ENCODE data around the gene ROBO3. TPM values are rescaled to one million over a fixed set of nuclear protein-coding genes. Genes with fewer than 3 reads are reported as not detected.

ROBO3 gene
- total RNA-seq, 1 donor from 2014 or later: 40.0 TPM

DNA sequence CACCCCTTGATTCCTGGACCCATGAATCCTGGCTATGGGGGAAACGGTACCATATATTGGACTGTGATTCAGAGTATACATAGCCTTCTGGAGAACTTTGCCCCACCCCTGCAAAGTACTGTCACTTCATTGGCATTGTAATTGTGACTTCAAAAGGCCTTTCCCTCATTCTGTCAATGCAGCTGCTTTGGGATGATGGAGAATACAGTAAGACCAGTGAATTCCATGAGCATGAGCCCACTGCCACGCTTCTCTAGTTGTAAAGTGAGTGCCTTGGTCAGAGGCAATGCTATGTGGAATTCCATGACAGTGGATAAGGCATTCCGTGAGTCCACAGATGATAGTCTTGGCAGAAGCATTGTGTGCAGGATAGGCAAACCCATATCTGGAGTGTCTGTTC is 39.4 kb upstream of the ROBO3 start:
- Mint-ChIP-seq H3K4me1 (ENCODE audit: unreplicated experiment) (no peaks in the 10 kb centered on the region), H3K4me3 (ENCODE audit: unreplicated experiment) (no peak overlapping the region), H3K27me3 (ENCODE audit: unreplicated experiment) (peaks cover 2% of the 10 kb centered on the region), H3K9me3 (ENCODE audit: unreplicated experiment) (no peaks in the 10 kb centered on the region), H3K27ac (ENCODE audit: unreplicated experiment) (no peak overlapping the region), H3K36me3 (ENCODE audit: low read depth, unreplicated experiment) (no peaks in the 10 kb centered on the region)
- no peak for DNase-seq (ENCODE audit: low spot score)
- TF ChIP-seq, protein P1, sequence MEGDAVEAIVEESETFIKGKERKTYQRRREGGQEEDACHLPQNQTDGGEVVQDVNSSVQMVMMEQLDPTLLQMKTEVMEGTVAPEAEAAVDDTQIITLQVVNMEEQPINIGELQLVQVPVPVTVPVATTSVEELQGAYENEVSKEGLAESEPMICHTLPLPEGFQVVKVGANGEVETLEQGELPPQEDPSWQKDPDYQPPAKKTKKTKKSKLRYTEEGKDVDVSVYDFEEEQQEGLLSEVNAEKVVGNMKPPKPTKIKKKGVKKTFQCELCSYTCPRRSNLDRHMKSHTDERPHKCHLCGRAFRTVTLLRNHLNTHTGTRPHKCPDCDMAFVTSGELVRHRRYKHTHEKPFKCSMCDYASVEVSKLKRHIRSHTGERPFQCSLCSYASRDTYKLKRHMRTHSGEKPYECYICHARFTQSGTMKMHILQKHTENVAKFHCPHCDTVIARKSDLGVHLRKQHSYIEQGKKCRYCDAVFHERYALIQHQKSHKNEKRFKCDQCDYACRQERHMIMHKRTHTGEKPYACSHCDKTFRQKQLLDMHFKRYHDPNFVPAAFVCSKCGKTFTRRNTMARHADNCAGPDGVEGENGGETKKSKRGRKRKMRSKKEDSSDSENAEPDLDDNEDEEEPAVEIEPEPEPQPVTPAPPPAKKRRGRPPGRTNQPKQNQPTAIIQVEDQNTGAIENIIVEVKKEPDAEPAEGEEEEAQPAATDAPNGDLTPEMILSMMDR (IDR thresholded peaks at IDR 0.05; ENCODE audit: unreplicated experiment): no peak

DNA sequence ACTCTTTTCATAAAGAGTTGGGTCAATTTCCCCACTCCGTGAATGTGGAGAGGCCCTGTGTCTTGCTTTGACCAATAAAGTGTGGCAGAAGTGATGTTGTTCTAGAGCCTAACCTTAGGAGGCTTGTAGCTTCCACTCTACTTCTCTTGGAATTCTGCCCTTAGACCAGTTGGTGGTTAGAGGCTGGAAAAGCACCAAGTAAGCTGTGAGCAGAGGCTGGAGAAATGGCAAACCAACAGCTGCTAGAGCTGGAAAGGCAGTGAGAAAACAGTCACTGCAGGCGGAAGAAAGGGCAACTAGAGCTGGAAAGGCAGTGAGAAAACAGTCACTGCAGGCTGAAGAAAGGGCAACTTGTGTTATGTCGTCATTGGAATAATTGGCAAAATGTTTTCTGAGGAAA is 35.2 kb upstream of the ROBO3 start:
- TF ChIP-seq, protein P1 (IDR thresholded peaks at IDR 0.05; ENCODE audit: unreplicated experiment): no peak
- Mint-ChIP-seq H3K9me3 (ENCODE audit: unreplicated experiment) (no peaks in the 10 kb centered on the region), H3K4me3 (ENCODE audit: unreplicated experiment) (no peak overlapping the region), H3K27ac (ENCODE audit: unreplicated experiment) (no peak overlapping the region), H3K27me3 (ENCODE audit: unreplicated experiment) (no peaks in the 10 kb centered on the region), H3K36me3 (ENCODE audit: low read depth, unreplicated experiment) (no peaks in the 10 kb centered on the region), H3K4me1 (ENCODE audit: unreplicated experiment) (no peaks in the 10 kb centered on the region)
- DNase-seq (ENCODE audit: low spot score): no peak

DNA sequence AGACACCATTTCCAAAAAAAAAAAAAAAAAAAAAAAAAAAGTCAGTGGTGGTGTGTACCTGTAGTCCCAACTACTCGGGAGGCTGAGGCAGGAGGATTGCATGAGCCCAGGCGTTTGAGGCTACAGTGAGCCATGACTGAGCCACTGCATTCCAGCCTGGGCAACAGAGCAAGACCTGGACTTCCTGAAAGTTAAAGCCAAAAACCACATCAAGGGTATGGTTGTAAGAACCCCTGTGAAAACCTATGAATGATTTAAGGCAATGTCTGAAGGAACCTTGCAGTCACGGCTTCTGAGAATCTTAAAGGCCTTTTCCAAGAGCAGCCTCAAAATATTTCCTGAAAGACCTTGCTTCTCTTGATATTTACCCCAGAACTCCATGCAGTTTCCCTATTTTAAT is 34.5 kb upstream of the ROBO3 start:
- H3K4me1 Mint-ChIP-seq (ENCODE audit: unreplicated experiment): no peaks in the 10 kb centered on the region
- no peak for DNase-seq (ENCODE audit: low spot score)
- TF ChIP-seq, protein P1 (IDR thresholded peaks at IDR 0.05; ENCODE audit: unreplicated experiment): no peak
- H3K4me3 Mint-ChIP-seq (ENCODE audit: unreplicated experiment): no peak overlapping the region
- no peaks in the 10 kb centered on the region for H3K27me3 Mint-ChIP-seq (ENCODE audit: unreplicated experiment)
- no peaks in the 10 kb centered on the region for H3K36me3 Mint-ChIP-seq (ENCODE audit: low read depth, unreplicated experiment)
- H3K27ac Mint-ChIP-seq (ENCODE audit: unreplicated experiment): no peak overlapping the region
- no peaks in the 10 kb centered on the region for H3K9me3 Mint-ChIP-seq (ENCODE audit: unreplicated experiment)

DNA sequence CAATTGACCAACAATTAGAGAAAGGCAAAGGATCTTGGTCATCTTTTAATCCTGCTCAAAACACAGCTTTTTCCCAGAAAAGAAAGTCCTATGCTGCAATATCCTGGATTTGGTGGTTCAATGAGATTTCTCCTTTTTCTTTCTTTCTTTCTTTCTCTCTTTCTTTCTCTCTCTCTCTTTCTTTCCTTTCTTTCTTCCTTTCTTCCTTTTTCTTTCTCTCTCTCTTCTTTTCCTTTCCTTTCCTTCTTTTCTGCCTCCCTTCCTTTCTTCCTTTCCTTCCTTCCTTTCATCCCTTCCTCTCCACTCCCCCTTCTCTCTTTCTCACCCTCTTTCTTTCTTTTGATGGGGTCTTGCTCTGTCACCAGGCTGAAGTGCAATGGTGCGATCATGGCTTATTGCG is 33.3 kb upstream of the ROBO3 start:
- TF ChIP-seq, protein P1 (IDR thresholded peaks at IDR 0.05; ENCODE audit: unreplicated experiment): no peak
- Mint-ChIP-seq H3K36me3 (ENCODE audit: low read depth, unreplicated experiment) (no peaks in the 10 kb centered on the region), H3K27ac (ENCODE audit: unreplicated experiment) (no peak overlapping the region), H3K9me3 (ENCODE audit: unreplicated experiment) (no peaks in the 10 kb centered on the region), H3K4me1 (ENCODE audit: unreplicated experiment) (peaks cover 5% of the 10 kb centered on the region), H3K4me3 (ENCODE audit: unreplicated experiment) (no peak overlapping the region), H3K27me3 (ENCODE audit: unreplicated experiment) (no peaks in the 10 kb centered on the region)
- DNase-seq (ENCODE audit: low spot score): no peak

DNA sequence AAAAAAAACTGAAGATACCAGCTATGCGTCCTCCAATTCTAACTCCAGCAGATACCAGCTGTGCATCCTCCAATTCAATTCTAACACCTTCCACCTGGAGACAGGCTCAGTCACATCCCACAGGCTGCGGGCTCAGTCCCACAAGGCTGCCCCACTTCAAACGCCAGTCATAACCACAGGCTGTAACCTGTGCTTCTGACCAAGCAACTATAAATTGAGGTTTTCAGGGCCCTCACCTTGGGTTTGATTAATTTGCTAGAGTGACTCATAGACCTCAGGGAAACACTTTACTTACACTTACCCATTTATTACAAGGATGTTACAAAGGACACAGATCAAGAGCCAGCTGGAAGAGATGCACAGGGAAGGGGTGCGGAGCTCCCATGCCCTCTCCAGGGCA is 32.7 kb upstream of the ROBO3 start:
- no peak for DNase-seq (ENCODE audit: low spot score)
- Mint-ChIP-seq H3K27me3 (ENCODE audit: unreplicated experiment) (no peaks in the 10 kb centered on the region), H3K27ac (ENCODE audit: unreplicated experiment) (no peak overlapping the region), H3K4me1 (ENCODE audit: unreplicated experiment) (peaks cover 5% of the 10 kb centered on the region), H3K9me3 (ENCODE audit: unreplicated experiment) (no peaks in the 10 kb centered on the region), H3K36me3 (ENCODE audit: low read depth, unreplicated experiment) (no peaks in the 10 kb centered on the region), H3K4me3 (ENCODE audit: unreplicated experiment) (no peak overlapping the region)
- TF ChIP-seq, protein P1 (IDR thresholded peaks at IDR 0.05; ENCODE audit: unreplicated experiment): no peak
